ENCODE measurements around the gene LIMA1. TPM values are rescaled to one million over a fixed set of nuclear protein-coding genes. Genes with fewer than 3 reads are reported as not detected.
"Not testable (repeated sequence)": the region's sequence is repeated elsewhere in the genome, so short reads cannot be mapped to it uniquely, and the experiment has no call there.

Gene LIMA1
- total and polyA plus RNA-seq, 9 of the 15 experiments (the other 6 are each of a cell fraction or from before 2014, with no cell fraction given): 20.2 to 37.8 (median 27.3) TPM

DNA sequence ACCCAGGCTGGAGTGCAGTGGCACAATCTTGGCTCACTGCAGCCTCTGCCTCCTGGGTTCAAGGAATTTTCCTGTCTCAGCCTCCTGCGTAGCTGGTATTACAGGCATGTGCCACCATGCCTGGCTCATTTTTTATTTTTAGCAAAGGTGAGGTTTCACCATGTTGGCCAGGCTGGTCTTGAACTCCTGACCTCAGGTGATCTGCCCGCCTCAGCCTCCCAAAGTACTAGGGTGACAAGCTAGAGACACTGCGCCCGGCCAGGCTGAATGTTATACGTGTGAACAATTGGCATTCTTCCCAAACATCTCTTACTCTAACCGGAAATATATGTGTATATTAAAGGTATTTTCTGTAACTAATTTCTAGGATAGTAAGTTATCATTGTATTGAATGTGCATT lies 13.2 kb upstream of the LIMA1 start (continued):
- no peak for TF ChIP-seq ELF4 (CRISPR knock-in tag; IDR thresholded peaks at IDR 0.05)

DNA sequence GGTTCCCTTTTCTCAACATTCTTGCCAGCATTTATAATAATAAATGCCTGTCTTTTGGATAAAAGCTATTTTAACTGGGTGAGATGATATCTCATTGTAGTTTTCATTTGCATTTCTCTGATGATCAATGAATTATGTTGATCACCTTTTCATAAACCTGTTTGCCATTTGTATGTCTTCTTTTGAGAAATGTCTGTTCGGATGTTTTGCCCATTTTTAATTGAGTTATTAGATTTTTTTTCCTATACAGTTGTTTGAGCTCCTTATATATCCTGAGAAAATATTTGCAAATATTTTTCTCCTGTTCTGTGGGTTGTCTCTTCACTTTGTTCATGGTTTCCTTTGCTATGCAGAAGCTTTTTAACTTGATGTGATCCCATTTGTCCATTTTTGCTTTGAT lies 8.1 kb upstream of the LIMA1 start:
- H3K27me3 ChIP-seq (ENCODE audit: control insufficient read depth in 2 of 2, insufficient read depth in 2 of 2, low read length in 2 of 2): no peaks in the 10 kb centered on the region
- no peak overlapping the region for H2AFZ ChIP-seq (ENCODE audit: low read depth, low read length)
- in situ Hi-C loops (cut with MboI): no loop called here
- H3K9ac ChIP-seq (ENCODE audit: insufficient read depth in 1 of 2, low read depth in 2 of 2, low read length in 2 of 2): no peak overlapping the region
- H4K20me1 ChIP-seq (replicated peaks; ENCODE audit: control insufficient read depth, insufficient read depth, low read length): no peaks in the 10 kb centered on the region
- H3K9me1 ChIP-seq (ENCODE audit: control insufficient read depth, insufficient read depth, low read length): no peaks in the 10 kb centered on the region
- DNase-seq (ENCODE audit: extremely low read depth in 1 of 4, low spot score in 3 of 4) (no peak), FAIRE-seq (no peak), ATAC-seq (no peak)
- H3K4me2 ChIP-seq (ENCODE audit: insufficient read depth, low read length): no peak overlapping the region
- H3K4me1 ChIP-seq (replicated peaks in 1 of 2; ENCODE audit: control insufficient read depth in 2 of 2, insufficient read depth in 2 of 2, low read length in 2 of 2): no peaks in the 10 kb centered on the region
- no peaks in the 10 kb centered on the region for H3K9me3 ChIP-seq (replicated peaks; ENCODE audit: control insufficient read depth, insufficient read depth, low read depth, low read length)
- H3K4me3 ChIP-seq: no peak overlapping the region
- CTCF ChIA-PET (ENCODE audit: low intra/inter-chr PET ratio): no interaction called here
- H3K79me2 ChIP-seq (ENCODE audit: control insufficient read depth, insufficient read depth, low read length): no peaks in the 10 kb centered on the region
- H3K27ac ChIP-seq (ENCODE audit: extremely low read depth, low read depth, low read length): no peak overlapping the region
- 50% methylated on average over 1 of the region's 1 CpG for WGBS (ENCODE audit: insufficient coverage, low coverage, missing lambda C conversion rate)
- intact Hi-C loops (cut with micrococcal nuclease): no loop called here
- POLR2A ChIA-PET: interaction anchor here (1.2 kb wide), 1 partner anchor 32 kb away, joined by 3 read pairs; no protein-coding TSS in a partner anchor
- no peaks in the 10 kb centered on the region for H3K36me3 ChIP-seq (ENCODE audit: control insufficient read depth, insufficient read depth, low read length)
- TF ChIP-seq, protein P1, sequence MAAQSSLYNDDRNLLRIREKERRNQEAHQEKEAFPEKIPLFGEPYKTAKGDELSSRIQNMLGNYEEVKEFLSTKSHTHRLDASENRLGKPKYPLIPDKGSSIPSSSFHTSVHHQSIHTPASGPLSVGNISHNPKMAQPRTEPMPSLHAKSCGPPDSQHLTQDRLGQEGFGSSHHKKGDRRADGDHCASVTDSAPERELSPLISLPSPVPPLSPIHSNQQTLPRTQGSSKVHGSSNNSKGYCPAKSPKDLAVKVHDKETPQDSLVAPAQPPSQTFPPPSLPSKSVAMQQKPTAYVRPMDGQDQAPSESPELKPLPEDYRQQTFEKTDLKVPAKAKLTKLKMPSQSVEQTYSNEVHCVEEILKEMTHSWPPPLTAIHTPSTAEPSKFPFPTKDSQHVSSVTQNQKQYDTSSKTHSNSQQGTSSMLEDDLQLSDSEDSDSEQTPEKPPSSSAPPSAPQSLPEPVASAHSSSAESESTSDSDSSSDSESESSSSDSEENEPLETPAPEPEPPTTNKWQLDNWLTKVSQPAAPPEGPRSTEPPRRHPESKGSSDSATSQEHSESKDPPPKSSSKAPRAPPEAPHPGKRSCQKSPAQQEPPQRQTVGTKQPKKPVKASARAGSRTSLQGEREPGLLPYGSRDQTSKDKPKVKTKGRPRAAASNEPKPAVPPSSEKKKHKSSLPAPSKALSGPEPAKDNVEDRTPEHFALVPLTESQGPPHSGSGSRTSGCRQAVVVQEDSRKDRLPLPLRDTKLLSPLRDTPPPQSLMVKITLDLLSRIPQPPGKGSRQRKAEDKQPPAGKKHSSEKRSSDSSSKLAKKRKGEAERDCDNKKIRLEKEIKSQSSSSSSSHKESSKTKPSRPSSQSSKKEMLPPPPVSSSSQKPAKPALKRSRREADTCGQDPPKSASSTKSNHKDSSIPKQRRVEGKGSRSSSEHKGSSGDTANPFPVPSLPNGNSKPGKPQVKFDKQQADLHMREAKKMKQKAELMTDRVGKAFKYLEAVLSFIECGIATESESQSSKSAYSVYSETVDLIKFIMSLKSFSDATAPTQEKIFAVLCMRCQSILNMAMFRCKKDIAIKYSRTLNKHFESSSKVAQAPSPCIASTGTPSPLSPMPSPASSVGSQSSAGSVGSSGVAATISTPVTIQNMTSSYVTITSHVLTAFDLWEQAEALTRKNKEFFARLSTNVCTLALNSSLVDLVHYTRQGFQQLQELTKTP (IDR thresholded peaks at IDR 0.05; ENCODE audit: low read depth in 1 of 2, partially characterized antibody in 2 of 2): peak in 1 of 2 experiments; percentile 96
- no peak for TF ChIP-seq SIN3A (IDR thresholded peaks at IDR 0.05; ENCODE audit: borderline replicate concordance in 2 of 2, control insufficient read depth in 1 of 2, low read depth in 2 of 2, low read length in 2 of 2)
- no TSS peak for BruUV-seq (replicated peaks)

GRCh38 chr12:50290692-50291091 lies 7.4 kb upstream of the LIMA1 start:
- H3K4me1 ChIP-seq (replicated peaks in 1 of 2; ENCODE audit: control insufficient read depth in 2 of 2, insufficient read depth in 2 of 2, low read length in 2 of 2); H3K4me2 ChIP-seq (ENCODE audit: insufficient read depth, low read length); H3K36me3 ChIP-seq (ENCODE audit: control insufficient read depth, insufficient read depth, low read length); H3K9me1 ChIP-seq (ENCODE audit: control insufficient read depth, insufficient read depth, low read length); H3K27ac ChIP-seq (ENCODE audit: extremely low read depth, low read depth, low read length); H4K20me1 ChIP-seq (replicated peaks; ENCODE audit: control insufficient read depth, insufficient read depth, low read length); H2AFZ ChIP-seq (ENCODE audit: low read depth, low read length); H3K9ac ChIP-seq (ENCODE audit: insufficient read depth in 1 of 2, low read depth in 2 of 2, low read length in 2 of 2); FAIRE-seq; intact Hi-C loops (cut with micrococcal nuclease); BruUV-seq (replicated peaks); H3K9me3 ChIP-seq (replicated peaks; ENCODE audit: control insufficient read depth, insufficient read depth, low read depth, low read length); H3K4me3 ChIP-seq; H3K27me3 ChIP-seq (ENCODE audit: control insufficient read depth in 2 of 2, insufficient read depth in 2 of 2, low read length in 2 of 2); in situ Hi-C loops (cut with MboI); H3K79me2 ChIP-seq (ENCODE audit: control insufficient read depth, insufficient read depth, low read length); CTCF ChIA-PET (ENCODE audit: low intra/inter-chr PET ratio); DNase-seq (ENCODE audit: extremely low read depth in 1 of 4, low spot score in 3 of 4); ATAC-seq: not testable (repeated sequence)
- WGBS (ENCODE audit: insufficient coverage, low coverage, missing lambda C conversion rate): 26% methylated on average over 3 of the region's 3 CpGs
- POLR2A ChIA-PET: interaction anchor here (1.2 kb wide), 1 partner anchor 32 kb away, joined by 3 read pairs; no protein-coding TSS in a partner anchor
